Stimulated activated CD4-positive, alpha-beta T cell treated with anti-CD3 and anti-CD28 coated beads, Interleukin-2, amount 100 ng/mL, for 4 hours (primary cell): Measurements from ENCODE around the gene MID1.

ENCODE experiments used
- DNase-seq: peaks from one replicate; pipeline ENCODE4 v3.0.0-alpha.2; 2020; ENCODE audit warnings: low read depth

MID1 gene

GRCh38 chrX:10529344-10529743 lies 91.0 kb downstream of the MID1 start:
- no peak for DNase-seq

GRCh38 chrX:10526451-10526850 lies 93.9 kb downstream of the MID1 start:
- DNase-seq, result no peak

- DNase-seq, result no peak
Measured at GRCh38 chrX:10525381-10526120, 94.8 kb downstream of the MID1 start.

- no peak for DNase-seq
Measured at GRCh38 chrX:10524578-10524977, 95.8 kb downstream of the MID1 start.

- DNase-seq, result no peak
Measured at GRCh38 chrX:10519761-10520160, 100.6 kb downstream of the MID1 start.

GRCh38 chrX:10519278-10519677 lies 101.1 kb downstream of the MID1 start:
- no peak for DNase-seq

- no peak for DNase-seq
Measured at GRCh38 chrX:10518073-10518472, 102.3 kb downstream of the MID1 start.

- DNase-seq, result no peak
Measured at GRCh38 chrX:10516781-10517322, 103.5 kb downstream of the MID1 start.

GRCh38 chrX:10514891-10515290 lies 105.5 kb downstream of the MID1 start:
- no peak for DNase-seq

GRCh38 chrX:10513974-10514373 lies 106.4 kb downstream of the MID1 start:
- DNase-seq, result no peak

- DNase-seq, result no peak
Measured at GRCh38 chrX:10512741-10513140, 107.6 kb downstream of the MID1 start.

- DNase-seq, result no peak
Measured at GRCh38 chrX:10512258-10512657, 108.1 kb downstream of the MID1 start.

- DNase-seq, result no peak
Measured at GRCh38 chrX:10509397-10509796, 111.0 kb downstream of the MID1 start.

GRCh38 chrX:10508891-10509290 lies 111.5 kb downstream of the MID1 start:
- DNase-seq, result no peak

- no peak for DNase-seq
Measured at GRCh38 chrX:10507876-10508275, 112.5 kb downstream of the MID1 start.

- no peak for DNase-seq
Measured at GRCh38 chrX:10507181-10507580, 113.2 kb downstream of the MID1 start.

GRCh38 chrX:10506781-10507180 lies 113.6 kb downstream of the MID1 start:
- DNase-seq, result no peak

- DNase-seq, result no peak
Measured at GRCh38 chrX:10505726-10506125, 114.7 kb downstream of the MID1 start.

- DNase-seq, result no peak
Measured at GRCh38 chrX:10502961-10503360, 117.4 kb downstream of the MID1 start.

GRCh38 chrX:10501611-10502010 lies 118.8 kb downstream of the MID1 start:
- DNase-seq, result no peak

- DNase-seq, result no peak
Measured at GRCh38 chrX:10496345-10496965, 123.9 kb downstream of the MID1 start.

GRCh38 chrX:10495677-10496076 lies 124.7 kb downstream of the MID1 start:
- no peak for DNase-seq

GRCh38 chrX:10492250-10492649 lies 128.1 kb downstream of the MID1 start:
- DNase-seq, result no peak

GRCh38 chrX:10486373-10486772 lies 134.0 kb downstream of the MID1 start:
- no peak for DNase-seq
